ENCODE measurements around the gene ADAM17. TPM values are rescaled to one million over a fixed set of nuclear protein-coding genes. Genes with fewer than 3 reads are reported as not detected.
A peak's percentile ranks its signal among the peaks of the same experiment; 100 is the strongest.

Gene ADAM17
- total and polyA plus RNA-seq, 2 donors (not counting 1 experiment from before 2014, with no cell fraction given): 12.3 to 69.9 TPM

- peaks cover 77% of the 10 kb centered on the region for H3K79me2 ChIP-seq (ENCODE audit: control insufficient read depth, insufficient read depth, low read length)
- no peak overlapping the region for H3K4me3 ChIP-seq (replicated peaks in 1 of 4; ENCODE audit: control extremely low read depth in 1 of 4, insufficient read depth in 1 of 4, low read depth in 3 of 4, low read length in 4 of 4)
- peaks cover 19% of the 10 kb centered on the region for H3K4me1 ChIP-seq (ENCODE audit: control insufficient read depth, extremely low read depth, insufficient read depth, low read length)
- H3K9me3 ChIP-seq (ENCODE audit: control insufficient read depth, insufficient read depth, low read depth, low read length): no peaks in the 10 kb centered on the region
- no peaks in the 10 kb centered on the region for H4K20me1 ChIP-seq (ENCODE audit: control insufficient read depth, extremely low read depth, insufficient read depth, low read length)
- no peak overlapping the region for H3K27ac ChIP-seq (ENCODE audit: insufficient read depth, low read length)
- H2AFZ ChIP-seq (ENCODE audit: low read length): no peak overlapping the region
- no peak for DNase-seq (ENCODE audit: low read depth in 2 of 2)
- H3K36me3 ChIP-seq (ENCODE audit: control insufficient read depth, insufficient read depth, low read length): no peaks in the 10 kb centered on the region
- no peak overlapping the region for H3K9ac ChIP-seq (ENCODE audit: insufficient read depth, low read length)
- TF ChIP-seq EZH2 (IDR thresholded peaks at IDR 0.05; ENCODE audit: low read length, missing control alignments) (no peak), CTCF (conservative IDR thresholded peaks at IDR 0.05 in 1 of 2, IDR thresholded peaks at IDR 0.05 in 1 of 2; ENCODE audit: low read depth in 1 of 2, low read length in 2 of 2) (no peak)
- no peaks in the 10 kb centered on the region for H3K27me3 ChIP-seq (ENCODE audit: control insufficient read depth, insufficient read depth, low read length)
- H3K4me2 ChIP-seq (ENCODE audit: extremely low read depth, insufficient read depth, low read length): no peak overlapping the region
Measured at GRCh38 chr2:9549420-9549819, 6.2 kb downstream of the ADAM17 start.

GRCh38 chr2:9548506-9548905 is 7.1 kb downstream of the ADAM17 start:
- no peaks in the 10 kb centered on the region for H3K36me3 ChIP-seq (ENCODE audit: control insufficient read depth, insufficient read depth, low read length)
- H3K4me1 ChIP-seq (ENCODE audit: control insufficient read depth, extremely low read depth, insufficient read depth, low read length): peaks cover 14% of the 10 kb centered on the region
- H2AFZ ChIP-seq (ENCODE audit: low read length): no peak overlapping the region
- no peaks in the 10 kb centered on the region for H4K20me1 ChIP-seq (ENCODE audit: control insufficient read depth, extremely low read depth, insufficient read depth, low read length)
- no peaks in the 10 kb centered on the region for H3K27me3 ChIP-seq (ENCODE audit: control insufficient read depth, insufficient read depth, low read length)
- no peak for TF ChIP-seq CTCF (conservative IDR thresholded peaks at IDR 0.05 in 1 of 2, IDR thresholded peaks at IDR 0.05 in 1 of 2; ENCODE audit: low read depth in 1 of 2, low read length in 2 of 2)
- no peak for TF ChIP-seq EZH2 (IDR thresholded peaks at IDR 0.05; ENCODE audit: low read length, missing control alignments)
- H3K27ac ChIP-seq (ENCODE audit: insufficient read depth, low read length): no peak overlapping the region
- H3K4me3 ChIP-seq (replicated peaks in 1 of 4; ENCODE audit: control extremely low read depth in 1 of 4, insufficient read depth in 1 of 4, low read depth in 3 of 4, low read length in 4 of 4): no peak overlapping the region
- no peak overlapping the region for H3K4me2 ChIP-seq (ENCODE audit: extremely low read depth, insufficient read depth, low read length)
- H3K79me2 ChIP-seq (ENCODE audit: control insufficient read depth, insufficient read depth, low read length): peaks cover 71% of the 10 kb centered on the region
- no peak overlapping the region for H3K9ac ChIP-seq (ENCODE audit: insufficient read depth, low read length)
- DNase-seq (ENCODE audit: low read depth in 2 of 2): peak; percentile 48 to 52
- no peaks in the 10 kb centered on the region for H3K9me3 ChIP-seq (ENCODE audit: control insufficient read depth, insufficient read depth, low read depth, low read length)

- H3K27me3 ChIP-seq (ENCODE audit: control insufficient read depth, insufficient read depth, low read length): no peaks in the 10 kb centered on the region
- no peaks in the 10 kb centered on the region for H4K20me1 ChIP-seq (ENCODE audit: control insufficient read depth, extremely low read depth, insufficient read depth, low read length)
- no peaks in the 10 kb centered on the region for H3K9me3 ChIP-seq (ENCODE audit: control insufficient read depth, insufficient read depth, low read depth, low read length)
- H2AFZ ChIP-seq (ENCODE audit: low read length): no peak overlapping the region
- peaks cover 12% of the 10 kb centered on the region for H3K4me1 ChIP-seq (ENCODE audit: control insufficient read depth, extremely low read depth, insufficient read depth, low read length)
- no peaks in the 10 kb centered on the region for H3K36me3 ChIP-seq (ENCODE audit: control insufficient read depth, insufficient read depth, low read length)
- H3K4me3 ChIP-seq (replicated peaks in 1 of 4; ENCODE audit: control extremely low read depth in 1 of 4, insufficient read depth in 1 of 4, low read depth in 3 of 4, low read length in 4 of 4): no peak overlapping the region
- no peak overlapping the region for H3K27ac ChIP-seq (ENCODE audit: insufficient read depth, low read length)
- no peak overlapping the region for H3K9ac ChIP-seq (ENCODE audit: insufficient read depth, low read length)
- peaks cover 65% of the 10 kb centered on the region for H3K79me2 ChIP-seq (ENCODE audit: control insufficient read depth, insufficient read depth, low read length)
- DNase-seq (ENCODE audit: low read depth in 2 of 2): peak; percentile 53 to 64
- TF ChIP-seq CTCF (conservative IDR thresholded peaks at IDR 0.05 in 1 of 2, IDR thresholded peaks at IDR 0.05 in 1 of 2; ENCODE audit: low read depth in 1 of 2, low read length in 2 of 2): no peak
- no peak for TF ChIP-seq EZH2 (IDR thresholded peaks at IDR 0.05; ENCODE audit: low read length, missing control alignments)
- no peak overlapping the region for H3K4me2 ChIP-seq (ENCODE audit: extremely low read depth, insufficient read depth, low read length)
Measured at GRCh38 chr2:9547262-9547991, 8.2 kb downstream of the ADAM17 start.

Measured in fibroblast of lung (primary cell).